Stomach (tissue), 4 donors: Measurements from ENCODE around the gene WDR5.

Experiments used
- EP300 ChIP-seq: sonication (generic); formaldehyde crosslinking; IDR thresholded peaks from one replicate; pipeline ENCODE4 v1.6.1; 2017; ENCODE audit warnings: antibody characterized with exemption
- POLR2A ChIP-seq, 4 donors: fragments of 450-650 bp; IDR thresholded peaks; one replicate each; pipeline ENCODE4 v1.6.1; 2016; ENCODE audit warnings: antibody characterized with exemption in 4 of 4, control low read depth in 2 of 4, mild to moderate bottlenecking in 1 of 4, moderate library complexity in 1 of 4
- POLR2AphosphoS5 ChIP-seq, 3 donors: sonication (generic); formaldehyde crosslinking; IDR thresholded peaks; one replicate each; pipeline ENCODE4 v1.6.1; 2016; ENCODE audit warnings: antibody characterized with exemption in 3 of 3
- TF ChIP-seq, protein P1 (sequence below), 7 experiments: fragments of 450-650 bp in 4 of 7; fragments of 200-600 bp in 3 of 7; sonication (generic) in 3 of 7; IDR thresholded peaks; one replicate each; pipeline ENCODE4 v1.5.1; 2016 to 2019; ENCODE audit warnings: antibody characterized with exemption in 7 of 7, control low read depth in 2 of 7, mild to moderate bottlenecking in 1 of 7

DNA sequence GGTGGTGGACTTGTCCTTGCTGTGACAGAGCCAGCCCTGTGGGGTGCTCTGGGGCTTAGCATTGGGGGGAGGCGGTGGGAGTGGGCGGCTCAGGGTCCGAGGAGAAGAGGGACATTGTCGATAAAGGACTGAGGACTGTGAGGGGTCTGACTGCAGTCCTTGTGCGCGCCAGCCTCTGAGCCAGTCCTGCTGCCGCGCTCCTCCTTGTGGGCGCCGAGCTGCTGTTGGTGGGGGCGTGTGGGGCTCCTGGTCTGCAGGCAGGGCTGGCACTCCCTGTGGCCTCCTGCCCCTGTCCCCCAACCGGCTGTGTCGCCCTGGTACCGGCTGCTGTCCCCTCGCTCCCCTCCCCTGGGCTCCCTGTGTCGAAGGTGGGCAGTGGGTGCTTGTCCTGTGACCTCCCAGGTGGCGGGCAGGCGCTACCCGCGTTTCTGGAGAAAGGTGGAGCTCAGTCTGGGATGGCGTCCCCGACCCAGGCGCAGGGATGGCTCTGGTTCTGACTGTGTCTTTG lies 21.6 kb downstream of the WDR5 start:
- TF ChIP-seq, protein P1, sequence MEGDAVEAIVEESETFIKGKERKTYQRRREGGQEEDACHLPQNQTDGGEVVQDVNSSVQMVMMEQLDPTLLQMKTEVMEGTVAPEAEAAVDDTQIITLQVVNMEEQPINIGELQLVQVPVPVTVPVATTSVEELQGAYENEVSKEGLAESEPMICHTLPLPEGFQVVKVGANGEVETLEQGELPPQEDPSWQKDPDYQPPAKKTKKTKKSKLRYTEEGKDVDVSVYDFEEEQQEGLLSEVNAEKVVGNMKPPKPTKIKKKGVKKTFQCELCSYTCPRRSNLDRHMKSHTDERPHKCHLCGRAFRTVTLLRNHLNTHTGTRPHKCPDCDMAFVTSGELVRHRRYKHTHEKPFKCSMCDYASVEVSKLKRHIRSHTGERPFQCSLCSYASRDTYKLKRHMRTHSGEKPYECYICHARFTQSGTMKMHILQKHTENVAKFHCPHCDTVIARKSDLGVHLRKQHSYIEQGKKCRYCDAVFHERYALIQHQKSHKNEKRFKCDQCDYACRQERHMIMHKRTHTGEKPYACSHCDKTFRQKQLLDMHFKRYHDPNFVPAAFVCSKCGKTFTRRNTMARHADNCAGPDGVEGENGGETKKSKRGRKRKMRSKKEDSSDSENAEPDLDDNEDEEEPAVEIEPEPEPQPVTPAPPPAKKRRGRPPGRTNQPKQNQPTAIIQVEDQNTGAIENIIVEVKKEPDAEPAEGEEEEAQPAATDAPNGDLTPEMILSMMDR (IDR thresholded peaks at IDR 0.05), result no peak
- TF ChIP-seq POLR2A (IDR thresholded peaks at IDR 0.05) (no peak), POLR2AphosphoS5 (IDR thresholded peaks at IDR 0.05) (no peak), EP300 (no peak)
